Neural progenitor cell (in vitro differentiated cells): ENCODE results near the gene ZNF324. TPM values are rescaled to one million over a fixed set of nuclear protein-coding genes. Genes with fewer than 3 reads are reported as not detected.

Experiments used
- DNase-seq: peaks from one replicate; pipeline ENCODE4 v3.0.0-alpha.2; 2016; ENCODE audit warnings: low spot score
- H2AFZ ChIP-seq: fragments of 200-600 bp; sonication (generic); replicated peaks from 2 replicates; pipeline ENCODE4 v1.6.1; 2016; ENCODE audit warnings: antibody characterized with exemption
- H3F3A ChIP-seq: fragments of 200-600 bp; sonication (generic); 2 replicates; pipeline ENCODE4 v1.6.1; 2016; ENCODE audit warnings: antibody characterized with exemption, low read depth
- H3K27ac ChIP-seq: fragments of 200-600 bp; sonication (generic); 2 replicates; pipeline ENCODE4 v1.5.1; 2016; ENCODE audit warnings: mild to moderate bottlenecking
- H3K27me3 ChIP-seq: fragments of 200-600 bp; sonication (generic); 2 replicates; pipeline ENCODE4 v1.6.1; 2016; ENCODE audit warnings: mild to moderate bottlenecking, moderate library complexity
- H3K36me3 ChIP-seq: fragments of 200-600 bp; sonication (generic); 2 replicates; pipeline ENCODE4 v1.5.1; 2016
- H3K4me1 ChIP-seq: fragments of 200-600 bp; sonication (generic); 2 replicates; pipeline ENCODE4 v1.6.1; 2016; ENCODE audit warnings: mixed run types
- H3K4me2 ChIP-seq: fragments of 200-600 bp; sonication (generic); 2 replicates; pipeline ENCODE4 v1.6.1; 2016
- H3K4me3 ChIP-seq: fragments of 200-600 bp; sonication (generic); 2 replicates; pipeline ENCODE4 v1.5.1; 2016
- H3K79me2 ChIP-seq: fragments of 200-600 bp; sonication (generic); 2 replicates; pipeline ENCODE4 v1.6.1; 2016; ENCODE audit warnings: low read depth
- H3K9ac ChIP-seq: fragments of 200-600 bp; sonication (generic); 2 replicates; pipeline ENCODE4 v1.6.1; 2016
- H3K9me3 ChIP-seq: fragments of 200-600 bp; sonication (generic); 2 replicates; pipeline ENCODE4 v1.5.1; 2016; ENCODE audit warnings: low read depth
- H4K20me1 ChIP-seq: fragments of 200-600 bp; sonication (generic); 2 replicates; pipeline ENCODE4 v1.6.1; 2016; ENCODE audit warnings: low read depth
- H3K27ac Mint-ChIP-seq: 3 replicates; pipeline ENCODE4 v1.8.0; 2021; ENCODE audit warnings: mixed read lengths
- H3K27me3 Mint-ChIP-seq: 2 replicates; pipeline ENCODE4 v1.8.0; 2022; ENCODE audit warnings: low read depth, mild to moderate bottlenecking, inconsistent platforms, moderate library complexity, mixed read lengths; ENCODE audit not compliant: insufficient read depth
- H3K36me3 Mint-ChIP-seq: 3 replicates; pipeline ENCODE4 v1.8.0; 2021; ENCODE audit warnings: mixed read lengths
- H3K4me1 Mint-ChIP-seq: 3 replicates; pipeline ENCODE4 v1.8.0; 2021; ENCODE audit warnings: mixed read lengths
- H3K4me3 Mint-ChIP-seq: 3 replicates; pipeline ENCODE4 v1.8.0; 2021; ENCODE audit warnings: mild to moderate bottlenecking, moderate library complexity, mixed read lengths
- H3K9me3 Mint-ChIP-seq: 3 replicates; pipeline ENCODE4 v1.8.0; 2020; ENCODE audit warnings: mixed read lengths
- CTCF ChIP-seq: fragments of 200-600 bp; sonication (generic); IDR thresholded peaks from 2 replicates; pipeline ENCODE4 v1.5.1; 2017; ENCODE audit warnings: antibody characterized with exemption, mild to moderate bottlenecking
- EZH2 ChIP-seq: fragments of 200-600 bp; sonication (generic); IDR thresholded peaks from 2 replicates; pipeline ENCODE4 v1.6.1; 2017; ENCODE audit warnings: antibody characterized with exemption, mild to moderate bottlenecking, moderate library complexity
- EZH2phosphoT487 ChIP-seq: fragments of 200-600 bp; sonication (generic); IDR thresholded peaks from 2 replicates; pipeline ENCODE4 v1.6.1; 2017; ENCODE audit warnings: antibody characterized with exemption
- total RNA-seq: library from RNA; depleted of rRNA; stranded (reverse); fragments of >200 nt; gene quantifications from 2 replicates; pipeline ENCODE4 v1.2.3, GENCODE V29; 2015; ENCODE audit warnings: low replicate concordance

ZNF324 gene
- total RNA-seq, 1 donor from 2014 or later, result 4.2 TPM

DNA sequence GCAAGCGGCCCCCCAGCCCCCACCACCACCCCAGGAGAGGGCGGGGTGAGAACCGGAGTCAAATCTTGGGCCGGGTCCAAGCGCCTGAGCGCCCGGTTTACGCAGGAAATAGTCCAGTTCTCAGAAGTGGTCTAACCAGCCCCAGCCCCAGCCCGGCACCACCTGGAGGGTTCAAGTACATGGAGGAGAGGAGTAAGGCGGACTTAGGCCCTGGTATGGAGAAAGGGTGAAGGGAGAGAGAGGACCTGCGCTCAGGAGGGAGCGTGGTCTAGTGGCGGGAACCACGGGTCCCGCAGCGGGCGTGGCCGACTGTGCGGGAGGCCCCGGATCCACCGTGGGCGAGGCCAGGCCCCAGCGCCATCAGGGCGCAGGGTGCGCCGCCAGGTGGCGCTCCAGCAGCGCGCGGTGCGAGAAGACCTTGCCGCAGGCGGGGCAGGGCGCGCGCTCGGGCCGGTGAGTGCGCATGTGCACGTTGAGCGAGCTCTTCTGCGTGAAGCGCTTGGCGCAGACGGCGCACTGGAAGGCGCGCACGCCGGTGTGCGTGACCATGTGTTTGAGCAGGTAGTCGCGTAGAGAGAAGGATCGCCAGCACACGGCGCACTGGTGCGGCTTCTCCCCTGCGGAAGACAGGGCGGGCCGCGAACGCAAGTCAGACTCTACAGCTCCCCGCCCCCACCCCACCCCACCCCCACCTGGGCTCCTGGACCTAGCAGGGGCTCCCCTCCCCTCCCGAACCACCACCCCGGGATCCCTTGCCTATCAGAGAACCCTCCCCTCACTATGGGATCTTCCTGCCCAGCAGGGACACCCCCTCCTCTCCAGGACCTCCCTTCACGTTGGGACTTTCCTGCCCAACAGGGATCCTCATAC is 47.0 kb downstream of the ZNF324 start:
- TF ChIP-seq EZH2 (no peak), EZH2phosphoT487 (no peak), CTCF (peak; percentile 87)
- H2AFZ ChIP-seq, result no peak overlapping the region
- no peak overlapping the region for H3K9ac ChIP-seq
- H4K20me1 ChIP-seq, result peaks cover 8% of the 10 kb centered on the region
- peaks cover 27% of the 10 kb centered on the region for H3F3A ChIP-seq
- peak overlapping the region; percentile 78 for H3K4me2 ChIP-seq
- peaks cover 44% of the 10 kb centered on the region for H3K79me2 ChIP-seq
- peaks cover 13% of the 10 kb centered on the region for H3K36me3 Mint-ChIP-seq
- H3K4me1 Mint-ChIP-seq, result peaks cover 21% of the 10 kb centered on the region
- no peak overlapping the region for H3K27ac ChIP-seq
- peaks cover 8% of the 10 kb centered on the region for H3K27me3 Mint-ChIP-seq
- H3K9me3 Mint-ChIP-seq, result no peaks in the 10 kb centered on the region
- no peaks in the 10 kb centered on the region for H3K27me3 ChIP-seq
- peak overlapping the region; percentile 44 for H3K4me3 ChIP-seq
- H3K4me1 ChIP-seq, result peaks cover 12% of the 10 kb centered on the region
- peak; percentile 96 for DNase-seq
- no peaks in the 10 kb centered on the region for H3K36me3 ChIP-seq
- no peaks in the 10 kb centered on the region for H3K9me3 ChIP-seq
- no peak overlapping the region for H3K27ac Mint-ChIP-seq
- H3K4me3 Mint-ChIP-seq, result peak overlapping the region; percentile 76

DNA sequence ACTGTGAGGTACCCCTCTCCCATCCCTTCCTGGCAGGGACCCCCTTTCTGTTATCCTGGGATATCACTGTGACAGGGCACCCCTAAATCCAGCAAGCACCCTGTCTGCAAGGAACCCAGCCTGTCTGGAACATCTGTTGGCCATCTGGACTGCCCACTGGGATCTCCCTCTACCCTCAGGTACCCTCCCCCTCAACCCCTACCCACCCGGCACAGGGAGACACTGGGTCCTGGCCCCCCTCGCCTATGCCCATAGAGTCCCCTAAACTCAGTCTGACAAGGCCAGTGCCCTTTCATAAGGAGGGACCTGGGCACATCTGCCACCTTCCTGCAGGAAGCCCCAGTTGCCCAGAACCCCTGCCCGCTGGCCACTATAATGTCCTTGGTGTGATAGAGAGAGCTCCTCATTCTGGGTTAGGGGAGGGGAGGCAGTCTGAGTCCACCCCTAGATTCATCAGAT is 47.7 kb downstream of the ZNF324 start:
- no peaks in the 10 kb centered on the region for H3K36me3 ChIP-seq
- no peaks in the 10 kb centered on the region for H3K9me3 Mint-ChIP-seq

DNA sequence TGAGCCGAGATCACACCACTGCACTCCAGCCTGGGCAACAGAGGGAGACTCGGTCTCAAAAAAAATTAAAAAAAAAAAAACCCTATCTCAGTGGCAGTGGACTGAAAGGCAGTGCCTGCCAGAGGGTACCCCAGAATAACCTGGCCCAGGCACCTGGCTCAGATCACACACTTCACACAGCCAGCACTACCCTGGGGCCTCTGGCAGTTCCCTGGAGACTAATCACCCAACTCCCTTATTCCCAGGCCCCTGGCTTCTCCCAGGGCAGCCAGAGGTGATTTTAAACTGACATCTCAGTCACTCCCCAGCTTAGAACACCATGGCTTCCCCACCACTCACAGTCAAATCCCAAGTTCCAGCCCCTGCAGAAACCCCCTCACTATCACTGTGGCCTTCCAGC is 48.4 kb downstream of the ZNF324 start:
- peaks cover 13% of the 10 kb centered on the region for H3K36me3 Mint-ChIP-seq
- H3K27ac Mint-ChIP-seq, result peak overlapping the region; percentile 39
- H3K4me2 ChIP-seq, result no peak overlapping the region
- H3F3A ChIP-seq, result peaks cover 40% of the 10 kb centered on the region
- H3K4me1 ChIP-seq, result peaks cover 13% of the 10 kb centered on the region
- no peaks in the 10 kb centered on the region for H3K36me3 ChIP-seq
- peaks cover 27% of the 10 kb centered on the region for H3K4me1 Mint-ChIP-seq
- peak overlapping the region; percentile 29 for H3K27ac ChIP-seq
- H3K9me3 ChIP-seq, result no peaks in the 10 kb centered on the region
- H3K27me3 Mint-ChIP-seq, result peaks cover 8% of the 10 kb centered on the region
- DNase-seq, result no peak
- no peak for TF ChIP-seq CTCF
- no peak for TF ChIP-seq EZH2
- no peak for TF ChIP-seq EZH2phosphoT487
- peak overlapping the region; percentile 52 for H3K4me3 Mint-ChIP-seq
- no peaks in the 10 kb centered on the region for H3K27me3 ChIP-seq
- H3K9me3 Mint-ChIP-seq, result no peaks in the 10 kb centered on the region
- H2AFZ ChIP-seq, result no peak overlapping the region
- H4K20me1 ChIP-seq, result peaks cover 8% of the 10 kb centered on the region
- peaks cover 45% of the 10 kb centered on the region for H3K79me2 ChIP-seq
- no peak overlapping the region for H3K9ac ChIP-seq
- no peak overlapping the region for H3K4me3 ChIP-seq

More for the DNA sequence above, 47.7 kb downstream of the ZNF324 start:
- no peak overlapping the region for H3K9ac ChIP-seq
- Mint-ChIP-seq H3K4me1 (peaks cover 23% of the 10 kb centered on the region), H3K36me3 (peaks cover 13% of the 10 kb centered on the region), H3K4me3 (peak overlapping the region; percentile 60), H3K27me3 (peaks cover 10% of the 10 kb centered on the region), H3K27ac (no peak overlapping the region)
- H3K27ac ChIP-seq, result no peak overlapping the region
- peaks cover 8% of the 10 kb centered on the region for H4K20me1 ChIP-seq
- H3K4me2 ChIP-seq, result peak overlapping the region; percentile 78
- no peak for DNase-seq
- H3K79me2 ChIP-seq, result peaks cover 44% of the 10 kb centered on the region
- TF ChIP-seq EZH2phosphoT487 (no peak), CTCF (no peak), EZH2 (no peak)
- peaks cover 33% of the 10 kb centered on the region for H3F3A ChIP-seq
- peak overlapping the region; percentile 44 for H3K4me3 ChIP-seq
- no peaks in the 10 kb centered on the region for H3K9me3 ChIP-seq
- no peak overlapping the region for H2AFZ ChIP-seq
- no peaks in the 10 kb centered on the region for H3K27me3 ChIP-seq
- H3K4me1 ChIP-seq, result peaks cover 12% of the 10 kb centered on the region
